C4-2B (cell line): ENCODE data around the gene TYK2.

Source experiments
- H3K27ac ChIP-seq: fragments of 450-650 bp; 2 replicates; pipeline ENCODE4 v1.5.1; 2017
- ZFX ChIP-seq: fragments of 450-650 bp; IDR thresholded peaks from 2 replicates; pipeline ENCODE4 v1.6.1; 2017
- TF ChIP-seq, protein P1 (sequence below): fragments of 450-650 bp; conservative IDR thresholded peaks from 2 replicates; pipeline ENCODE4 v1.5.1; 2017; ENCODE audit warnings: mild to moderate bottlenecking

TYK2 gene

DNA sequence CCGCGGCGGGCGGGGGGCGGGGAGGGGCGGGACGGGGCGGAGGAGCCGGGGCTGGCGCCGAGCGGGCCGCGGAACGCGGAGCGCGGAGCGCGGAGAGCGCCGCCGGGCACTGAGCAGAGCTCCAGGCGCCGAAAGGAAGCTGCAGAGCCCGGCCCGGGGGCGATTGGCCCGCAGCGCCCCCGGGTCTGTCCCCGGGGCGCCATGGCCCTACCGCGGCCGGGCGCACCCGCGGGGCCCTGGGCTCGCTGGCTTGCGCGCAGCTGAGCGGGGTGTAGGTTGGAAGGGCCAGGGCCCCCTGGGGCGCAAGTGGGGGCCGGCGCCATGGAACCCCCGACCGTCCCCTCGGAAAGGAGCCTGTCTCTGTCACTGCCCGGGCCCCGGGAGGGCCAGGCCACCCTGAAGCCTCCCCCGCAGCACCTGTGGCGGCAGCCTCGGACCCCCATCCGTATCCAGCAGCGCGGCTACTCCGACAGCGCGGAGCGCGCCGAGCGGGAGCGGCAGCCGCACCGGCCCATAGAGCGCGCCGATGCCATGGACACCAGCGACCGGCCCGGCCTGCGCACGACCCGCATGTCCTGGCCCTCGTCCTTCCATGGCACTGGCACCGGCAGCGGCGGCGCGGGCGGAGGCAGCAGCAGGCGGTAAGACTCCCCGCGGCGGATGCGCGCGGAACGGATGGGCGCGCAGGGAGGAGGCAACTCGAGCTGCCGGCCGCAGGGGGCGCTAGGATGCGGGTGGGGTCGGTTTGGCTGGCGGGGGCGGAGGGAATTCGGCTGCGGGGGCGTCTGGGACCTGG is 40.3 kb upstream of the TYK2 start, which contains the start of gene PDE4A:
PDE4A (plus strand) TSS at position 95 of the 796 bp plus-strand sequence; CDS start at position 322, 227 bp downstream.
- H3K27ac ChIP-seq: peak within 1 kb of the TSS; percentile 27
- TF ChIP-seq, protein P1, sequence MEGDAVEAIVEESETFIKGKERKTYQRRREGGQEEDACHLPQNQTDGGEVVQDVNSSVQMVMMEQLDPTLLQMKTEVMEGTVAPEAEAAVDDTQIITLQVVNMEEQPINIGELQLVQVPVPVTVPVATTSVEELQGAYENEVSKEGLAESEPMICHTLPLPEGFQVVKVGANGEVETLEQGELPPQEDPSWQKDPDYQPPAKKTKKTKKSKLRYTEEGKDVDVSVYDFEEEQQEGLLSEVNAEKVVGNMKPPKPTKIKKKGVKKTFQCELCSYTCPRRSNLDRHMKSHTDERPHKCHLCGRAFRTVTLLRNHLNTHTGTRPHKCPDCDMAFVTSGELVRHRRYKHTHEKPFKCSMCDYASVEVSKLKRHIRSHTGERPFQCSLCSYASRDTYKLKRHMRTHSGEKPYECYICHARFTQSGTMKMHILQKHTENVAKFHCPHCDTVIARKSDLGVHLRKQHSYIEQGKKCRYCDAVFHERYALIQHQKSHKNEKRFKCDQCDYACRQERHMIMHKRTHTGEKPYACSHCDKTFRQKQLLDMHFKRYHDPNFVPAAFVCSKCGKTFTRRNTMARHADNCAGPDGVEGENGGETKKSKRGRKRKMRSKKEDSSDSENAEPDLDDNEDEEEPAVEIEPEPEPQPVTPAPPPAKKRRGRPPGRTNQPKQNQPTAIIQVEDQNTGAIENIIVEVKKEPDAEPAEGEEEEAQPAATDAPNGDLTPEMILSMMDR: peak; percentile 70
- no peak for TF ChIP-seq ZFX

DNA sequence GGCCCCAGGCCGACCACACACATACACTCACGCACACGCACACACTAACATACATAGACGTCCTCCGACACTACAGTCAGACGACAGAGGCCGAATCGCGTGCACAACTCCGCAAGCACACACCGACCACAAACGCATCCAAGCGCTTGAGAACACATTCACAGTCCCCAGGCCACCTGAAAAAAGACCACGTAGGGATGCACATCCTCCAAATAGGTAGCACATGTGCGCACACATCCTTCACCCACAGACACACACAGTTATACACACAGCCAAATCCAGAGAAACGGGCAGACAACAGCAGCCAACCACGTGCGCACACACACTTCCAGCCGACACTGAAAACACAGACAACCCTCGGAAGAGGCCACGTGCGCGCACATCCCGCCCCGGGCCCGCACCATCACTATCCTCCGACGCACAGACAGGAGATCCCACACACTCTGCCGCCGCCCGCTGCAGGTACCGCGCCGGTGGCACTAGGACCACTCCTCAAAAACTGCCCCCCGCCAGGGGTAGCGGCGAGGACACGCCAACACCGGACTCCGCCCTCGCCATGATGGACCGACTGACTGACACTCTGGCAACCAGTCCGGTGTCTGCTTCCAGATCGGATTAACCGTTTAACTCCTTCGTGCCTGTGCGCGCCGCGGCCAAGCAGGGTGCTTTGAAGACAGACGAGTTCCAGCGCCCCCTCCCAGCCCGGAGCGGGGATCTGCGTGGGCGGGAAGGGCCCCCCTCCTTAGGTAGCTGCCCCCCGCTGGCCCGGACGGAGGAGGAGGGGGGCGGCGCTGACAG is 39.5 kb upstream of the TYK2 start:
- H3K27ac ChIP-seq: peak overlapping the region; percentile 27
- TF ChIP-seq, protein P1: no peak
- TF ChIP-seq ZFX: no peak

DNA sequence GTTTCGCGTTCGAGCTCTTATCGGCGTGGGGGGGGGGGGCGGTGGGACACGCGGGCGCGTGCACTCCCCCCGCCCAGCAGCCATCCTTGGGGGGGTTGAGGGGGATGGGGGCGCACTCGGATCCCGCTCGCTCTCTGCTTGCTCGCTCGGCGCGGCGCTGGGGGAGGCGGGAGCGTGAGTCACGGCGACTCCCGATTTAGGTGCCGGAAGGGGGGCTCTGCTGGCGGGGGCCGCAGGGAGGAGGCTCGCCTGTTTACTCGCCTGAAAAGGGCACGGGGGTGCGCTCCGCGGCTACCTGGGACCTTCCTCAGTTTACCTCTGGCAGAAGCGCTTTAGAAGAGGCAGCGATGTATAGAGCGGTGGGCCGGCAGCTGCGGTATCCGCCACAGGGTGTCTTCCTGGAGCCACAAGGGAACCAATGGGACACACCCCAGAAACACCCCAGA is 38.9 kb upstream of the TYK2 start:
- no peak for TF ChIP-seq ZFX
- TF ChIP-seq, protein P1: no peak
- peak overlapping the region; percentile 27 for H3K27ac ChIP-seq

DNA sequence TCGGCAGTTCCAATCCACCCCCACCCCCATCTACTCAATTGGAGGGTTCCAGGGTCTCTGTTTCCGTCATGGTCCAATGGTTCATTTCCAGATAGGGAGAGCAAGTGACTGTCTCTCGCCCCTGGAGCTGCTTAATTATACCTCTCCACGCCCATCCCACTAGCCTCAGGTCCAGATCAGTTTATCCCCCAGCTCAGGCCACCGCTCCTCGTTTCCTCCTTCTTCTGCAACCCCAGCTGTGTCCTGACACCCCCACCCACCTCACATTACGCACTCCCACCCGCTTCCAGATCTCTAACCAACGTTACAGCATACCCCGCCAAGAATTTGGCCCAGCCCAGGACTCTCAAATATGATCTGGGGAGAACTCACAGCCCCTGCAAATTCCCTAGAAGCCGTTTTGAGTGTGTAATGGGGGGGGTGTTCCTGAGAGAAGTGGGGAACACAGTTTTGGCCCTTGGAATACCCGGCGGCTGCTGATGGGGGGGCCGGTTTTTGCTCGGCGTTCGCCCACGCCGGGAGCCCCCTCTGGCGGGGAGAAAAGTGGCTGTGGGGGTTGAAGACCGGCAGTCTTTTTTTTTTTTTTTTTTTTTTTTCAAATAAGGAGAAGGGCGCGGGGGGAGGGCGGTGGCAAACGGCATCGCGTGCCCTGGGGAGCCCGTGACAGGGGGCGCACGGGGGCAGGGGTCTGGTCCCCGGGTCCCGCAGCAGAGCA is 38.3 kb upstream of the TYK2 start:
- H3K27ac ChIP-seq: no peak overlapping the region
- TF ChIP-seq, protein P1: no peak
- TF ChIP-seq ZFX: no peak

DNA sequence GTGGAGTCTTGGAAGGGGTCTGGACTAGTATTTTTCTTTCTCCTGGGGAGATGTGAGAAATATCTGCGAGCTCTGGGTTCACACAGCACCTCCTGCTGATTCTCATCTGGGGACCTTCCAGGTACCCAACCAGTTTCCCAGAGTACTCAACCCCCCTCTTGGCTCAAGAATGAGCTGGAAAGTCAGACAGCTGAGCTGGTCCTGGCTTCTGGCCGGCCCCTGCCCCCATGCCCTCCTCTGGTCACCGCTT is 37.8 kb upstream of the TYK2 start:
- no peak overlapping the region for H3K27ac ChIP-seq
- TF ChIP-seq, protein P1: no peak
- TF ChIP-seq ZFX: no peak

DNA sequence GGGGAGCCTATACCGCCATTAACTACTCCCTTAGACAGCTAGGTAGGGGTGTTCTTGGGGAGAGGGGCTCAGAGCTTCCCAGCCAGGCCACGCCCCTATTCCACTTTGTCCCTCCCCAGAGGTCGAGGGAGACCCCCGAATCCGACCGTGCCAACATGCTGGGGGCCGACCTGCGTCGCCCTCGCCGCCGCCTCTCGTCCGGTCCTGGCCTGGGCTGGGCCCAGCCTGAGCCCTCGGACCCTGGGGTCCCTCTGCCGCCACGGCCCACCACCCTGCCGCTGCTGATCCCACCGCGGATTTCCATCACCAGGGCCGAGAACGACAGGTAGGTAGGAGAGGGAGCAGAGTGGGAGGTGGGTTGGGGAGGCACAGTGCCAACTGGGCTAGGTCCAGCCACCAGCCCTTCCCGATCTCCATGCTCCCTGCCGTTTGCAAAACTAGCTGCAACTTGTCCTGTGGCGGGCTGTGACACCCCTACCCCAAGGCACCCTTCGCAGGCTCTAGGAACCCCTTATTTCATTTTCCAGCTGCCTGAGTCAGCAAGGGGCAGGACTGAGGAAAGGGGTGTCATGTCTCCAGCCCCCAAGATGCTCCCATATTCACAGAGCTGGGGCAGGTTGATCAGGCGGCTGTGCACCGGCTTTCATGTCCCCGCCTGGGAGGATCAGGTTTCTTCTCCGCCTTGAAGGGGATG is 37.3 kb upstream of the TYK2 start:
- TF ChIP-seq, protein P1: no peak
- TF ChIP-seq ZFX: no peak
- no peak overlapping the region for H3K27ac ChIP-seq
